GM21529 (cell line): ENCODE data around the gene RNF208.

ENCODE experiments used
- ATAC-seq: cut with Tn5 transposase; IDR thresholded peaks from one replicate; pipeline ENCODE4 v1.9.1; 2021; ENCODE audit not compliant: unreplicated experiment

Gene RNF208

GRCh38 chr9:137228506-137228967, 6.5 kb upstream of the RNF208 start:
- no peak for ATAC-seq

- ATAC-seq = no peak
These were observed 5.9 kb upstream of the RNF208 start for GRCh38 chr9:137227853-137228505.

- no peak for ATAC-seq
These were observed 5.2 kb upstream of the RNF208 start, which contains the start of gene RNF224 for GRCh38 chr9:137227054-137227852. Gene RNF224 (plus strand): TSS chr9:137227502. CDS start chr9:137228336, 834 bp downstream.

GRCh38 chr9:137226338-137227053, 4.5 kb upstream of the RNF208 start:
- ATAC-seq = no peak

GRCh38 chr9:137225699-137226331, 3.8 kb upstream of the RNF208 start:
- no peak for ATAC-seq

GRCh38 chr9:137224830-137225694, 3.0 kb upstream of the RNF208 start, which contains the start of gene CYSRT1:
Gene CYSRT1 (plus strand): TSS chr9:137225174. CDS start chr9:137225622, 448 bp downstream.
- no peak for ATAC-seq

GRCh38 chr9:137223078-137223970, 1.3 kb upstream of the RNF208 start:
- ATAC-seq = peak; percentile 76

GRCh38 chr9:137221506-137222111, 431 bp downstream of the RNF208 start:
- no peak for ATAC-seq

GRCh38 chr9:137221095-137221505, 940 bp downstream of the RNF208 start:
- no peak for ATAC-seq

GRCh38 chr9:137220317-137221094, 1.5 kb downstream of the RNF208 start:
- no peak for ATAC-seq

- no peak for ATAC-seq
These were observed 2.2 kb downstream of the RNF208 start for GRCh38 chr9:137219757-137220316.

GRCh38 chr9:137218754-137219271, 3.2 kb downstream of the RNF208 start:
- ATAC-seq = no peak

GRCh38 chr9:137218212-137218753, 3.8 kb downstream of the RNF208 start:
- ATAC-seq = no peak

GRCh38 chr9:137217276-137218211, 4.5 kb downstream of the RNF208 start:
- ATAC-seq = no peak

GRCh38 chr9:137216188-137216965, 5.7 kb downstream of the RNF208 start:
- ATAC-seq = no peak
